ENCODE data around the gene PDE4B.
"Not testable (repeated sequence)": the region's sequence is repeated elsewhere in the genome, so short reads cannot be mapped to it uniquely, and the experiment has no call there.

Gene PDE4B

GRCh38 chr1:65995928-65996327, 203.2 kb downstream of the PDE4B start:
- Histone ChIP-seq H4K5ac (ENCODE audit: low read length) (no peak overlapping the region), H3K27me3 (ENCODE audit: insufficient read depth, low read length, poor library complexity) (no peaks in the 10 kb centered on the region), H3K23ac (ENCODE audit: low read length) (no peak overlapping the region), H3K79me2 (ENCODE audit: control insufficient read depth, insufficient read depth, low read length) (no peaks in the 10 kb centered on the region), H3K18ac (ENCODE audit: low read length) (no peak overlapping the region), H3K56ac (ENCODE audit: low read length) (no peak overlapping the region), H2BK5ac (ENCODE audit: low read length) (no peak overlapping the region), H3K36me3 (ENCODE audit: control insufficient read depth, insufficient read depth, low read length) (no peaks in the 10 kb centered on the region), H3K4me2 (ENCODE audit: low read length) (no peak overlapping the region), H2AK5ac (ENCODE audit: low read length) (no peak overlapping the region), H3K9ac (ENCODE audit: low read length) (no peak overlapping the region), H3K4me3 (ENCODE audit: low read length) (no peak overlapping the region), H2BK120ac (ENCODE audit: low read depth, low read length) (no peak overlapping the region), H3K4me1 (ENCODE audit: control insufficient read depth, low read depth, low read length) (no peaks in the 10 kb centered on the region), H3K79me1 (ENCODE audit: low read length) (no peaks in the 10 kb centered on the region), H3K4ac (ENCODE audit: low read depth, low read length) (no peak overlapping the region), H3K27ac (ENCODE audit: low read depth, low read length) (no peak overlapping the region), H4K8ac (ENCODE audit: low read depth, low read length) (no peak overlapping the region), H2BK15ac (replicated peaks; ENCODE audit: low read depth) (no peak overlapping the region)
- DNase-seq: no peak

DNA sequence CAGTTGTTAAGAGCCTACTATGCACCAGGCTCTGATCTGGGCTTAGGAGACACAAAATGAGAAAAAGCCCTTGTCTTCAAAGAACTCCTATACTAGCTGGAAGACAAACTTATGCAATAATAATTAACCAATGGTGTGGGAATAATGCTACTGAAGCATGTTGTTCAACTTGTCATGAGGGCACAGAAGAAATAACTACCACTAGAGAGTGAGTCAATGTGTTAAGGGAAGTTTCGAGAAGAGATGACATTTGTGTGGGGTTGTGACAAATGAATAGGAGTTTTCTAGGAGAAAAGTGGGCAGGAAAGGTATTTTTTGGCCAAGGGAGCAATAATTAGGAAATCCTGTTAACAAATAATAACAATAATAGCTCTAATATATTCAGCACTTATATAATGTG, 205.0 kb downstream of the PDE4B start:
- no peaks in the 10 kb centered on the region for H3K4me1 ChIP-seq (ENCODE audit: control insufficient read depth, low read depth, low read length)
- no peaks in the 10 kb centered on the region for H3K79me2 ChIP-seq (ENCODE audit: control insufficient read depth, insufficient read depth, low read length)
- no peak overlapping the region for H3K23ac ChIP-seq (ENCODE audit: low read length)
- H4K5ac ChIP-seq (ENCODE audit: low read length): no peak overlapping the region
- no peak overlapping the region for H3K9ac ChIP-seq (ENCODE audit: low read length)
- H4K8ac ChIP-seq (ENCODE audit: low read depth, low read length): no peak overlapping the region
- no peak overlapping the region for H3K27ac ChIP-seq (ENCODE audit: low read depth, low read length)
- no peak overlapping the region for H2BK15ac ChIP-seq (replicated peaks; ENCODE audit: low read depth)
- DNase-seq: no peak
- H2BK120ac ChIP-seq (ENCODE audit: low read depth, low read length): no peak overlapping the region
- H3K56ac ChIP-seq (ENCODE audit: low read length): no peak overlapping the region
- H3K18ac ChIP-seq (ENCODE audit: low read length): no peak overlapping the region
- H3K27me3 ChIP-seq (ENCODE audit: insufficient read depth, low read length, poor library complexity): no peaks in the 10 kb centered on the region
- H3K4me2 ChIP-seq (ENCODE audit: low read length): no peak overlapping the region
- no CpG with 5 or more reads among the region's 1 CpG for WGBS (ENCODE audit: extremely low coverage, insufficient coverage, low lambda C conversion rate)
- no peaks in the 10 kb centered on the region for H3K79me1 ChIP-seq (ENCODE audit: low read length)
- H3K36me3 ChIP-seq (ENCODE audit: control insufficient read depth, insufficient read depth, low read length): no peaks in the 10 kb centered on the region
- H2BK5ac ChIP-seq (ENCODE audit: low read length): no peak overlapping the region
- no peak overlapping the region for H3K4ac ChIP-seq (ENCODE audit: low read depth, low read length)
- H2AK5ac ChIP-seq (ENCODE audit: low read length): no peak overlapping the region
- no peak overlapping the region for H3K4me3 ChIP-seq (ENCODE audit: low read length)

DNA sequence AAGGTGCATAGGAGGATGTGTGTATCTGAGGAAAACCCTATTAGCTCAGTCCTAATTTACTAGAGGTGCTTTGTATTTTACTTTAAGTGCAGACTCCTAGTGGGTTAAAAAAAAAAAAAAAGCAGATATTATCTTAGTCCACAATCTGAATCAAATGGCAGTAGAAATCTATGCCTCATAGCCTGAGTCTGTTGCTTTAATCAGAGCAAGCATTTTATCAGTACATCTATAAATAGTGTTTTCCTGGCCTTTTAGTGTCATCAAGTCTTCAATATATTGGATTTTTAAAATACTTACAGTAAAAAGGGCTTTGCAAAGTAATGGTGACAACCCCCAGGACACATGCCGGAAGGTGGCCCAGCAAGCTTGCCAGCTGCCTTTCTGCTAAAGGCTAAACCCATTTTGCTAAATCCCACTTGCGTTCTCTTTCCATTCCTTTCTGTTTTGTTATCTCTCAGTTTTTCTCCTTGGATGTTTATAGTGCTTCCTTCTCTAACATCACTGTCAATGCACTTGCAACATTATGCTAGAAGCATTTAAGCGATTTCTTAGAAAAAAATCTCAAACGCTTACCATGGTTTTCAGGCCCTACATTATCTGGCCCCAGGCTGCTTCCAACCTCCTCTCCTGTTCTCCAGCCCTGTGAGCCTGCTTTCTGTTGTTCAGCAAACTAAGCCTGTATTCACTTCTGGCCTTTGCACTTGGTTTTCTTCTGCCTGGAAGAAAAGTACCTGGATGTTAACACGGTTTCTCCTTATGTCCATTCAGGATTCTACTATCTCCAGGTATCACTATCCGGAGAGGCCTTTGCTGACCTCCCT, 206.3 kb downstream of the PDE4B start:
- H3K27me3 ChIP-seq (ENCODE audit: insufficient read depth, low read length, poor library complexity): no peaks in the 10 kb centered on the region
- H3K4ac ChIP-seq (ENCODE audit: low read depth, low read length): no peak overlapping the region
- no peak overlapping the region for H3K23ac ChIP-seq (ENCODE audit: low read length)
- H3K79me1 ChIP-seq (ENCODE audit: low read length): no peaks in the 10 kb centered on the region
- DNase-seq: no peak
- H3K79me2 ChIP-seq (ENCODE audit: control insufficient read depth, insufficient read depth, low read length): no peaks in the 10 kb centered on the region
- no peaks in the 10 kb centered on the region for H3K36me3 ChIP-seq (ENCODE audit: control insufficient read depth, insufficient read depth, low read length)
- H4K8ac ChIP-seq (ENCODE audit: low read depth, low read length): no peak overlapping the region
- no peak overlapping the region for H3K56ac ChIP-seq (ENCODE audit: low read length)
- no peak overlapping the region for H2BK5ac ChIP-seq (ENCODE audit: low read length)
- no peak overlapping the region for H3K9ac ChIP-seq (ENCODE audit: low read length)
- H3K4me2 ChIP-seq (ENCODE audit: low read length): no peak overlapping the region
- H3K18ac ChIP-seq (ENCODE audit: low read length): no peak overlapping the region
- H3K27ac ChIP-seq (ENCODE audit: low read depth, low read length): no peak overlapping the region
- no peaks in the 10 kb centered on the region for H3K4me1 ChIP-seq (ENCODE audit: control insufficient read depth, low read depth, low read length)
- H4K5ac ChIP-seq (ENCODE audit: low read length): no peak overlapping the region
- no peak overlapping the region for H3K4me3 ChIP-seq (ENCODE audit: low read length)
- no peak overlapping the region for H2BK120ac ChIP-seq (ENCODE audit: low read depth, low read length)
- no peak overlapping the region for H2AK5ac ChIP-seq (ENCODE audit: low read length)
- H2BK15ac ChIP-seq (replicated peaks; ENCODE audit: low read depth): no peak overlapping the region
- WGBS (ENCODE audit: extremely low coverage, insufficient coverage, low lambda C conversion rate): no CpG with 5 or more reads among the region's 6 CpGs

DNA sequence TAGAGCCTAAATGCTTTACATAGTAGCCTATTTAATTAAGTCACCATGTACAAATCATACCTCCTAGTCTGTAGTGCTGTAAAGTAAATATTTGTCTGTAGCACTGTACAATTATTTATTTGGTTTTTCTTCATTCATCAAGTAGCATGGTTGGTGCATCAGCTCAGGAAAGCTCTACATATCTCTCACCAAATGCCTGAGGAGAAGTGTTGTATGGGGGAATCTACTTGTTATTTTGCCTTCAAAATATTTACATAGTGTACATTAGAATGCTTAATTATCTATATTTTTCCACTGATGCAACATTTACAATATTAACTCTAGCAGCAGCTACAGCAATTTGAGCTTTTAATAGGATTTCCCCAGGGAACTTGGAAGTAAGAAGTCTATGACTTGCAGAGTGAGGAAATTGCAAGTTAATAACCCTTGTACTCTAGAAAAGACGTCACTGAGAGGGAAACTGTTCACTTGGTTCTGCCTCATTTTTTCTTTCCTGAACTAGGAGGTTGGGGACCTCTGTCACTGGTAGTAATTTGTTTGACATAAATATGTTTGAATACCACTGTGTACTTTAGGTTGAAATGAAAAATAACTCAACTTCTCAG, 207.4 kb downstream of the PDE4B start:
- no peak overlapping the region for H3K4me2 ChIP-seq (ENCODE audit: low read length)
- H3K4ac ChIP-seq (ENCODE audit: low read depth, low read length): no peak overlapping the region
- H2BK15ac ChIP-seq (replicated peaks; ENCODE audit: low read depth): no peak overlapping the region
- no peak overlapping the region for H3K23ac ChIP-seq (ENCODE audit: low read length)
- H3K18ac ChIP-seq (ENCODE audit: low read length): no peak overlapping the region
- no peaks in the 10 kb centered on the region for H3K79me2 ChIP-seq (ENCODE audit: control insufficient read depth, insufficient read depth, low read length)
- no peak overlapping the region for H2AK5ac ChIP-seq (ENCODE audit: low read length)
- H3K36me3 ChIP-seq (ENCODE audit: control insufficient read depth, insufficient read depth, low read length): no peaks in the 10 kb centered on the region
- no peak for DNase-seq
- H3K27ac ChIP-seq (ENCODE audit: low read depth, low read length): no peak overlapping the region
- H3K79me1 ChIP-seq (ENCODE audit: low read length): no peaks in the 10 kb centered on the region
- no peak overlapping the region for H3K4me3 ChIP-seq (ENCODE audit: low read length)
- no peak overlapping the region for H2BK5ac ChIP-seq (ENCODE audit: low read length)
- H4K8ac ChIP-seq (ENCODE audit: low read depth, low read length): no peak overlapping the region
- no peak overlapping the region for H3K56ac ChIP-seq (ENCODE audit: low read length)
- H3K4me1 ChIP-seq (ENCODE audit: control insufficient read depth, low read depth, low read length): no peaks in the 10 kb centered on the region
- no peak overlapping the region for H3K9ac ChIP-seq (ENCODE audit: low read length)
- no CpG with 5 or more reads among the region's 1 CpG for WGBS (ENCODE audit: extremely low coverage, insufficient coverage, low lambda C conversion rate)
- no peaks in the 10 kb centered on the region for H3K27me3 ChIP-seq (ENCODE audit: insufficient read depth, low read length, poor library complexity)
- H2BK120ac ChIP-seq (ENCODE audit: low read depth, low read length): no peak overlapping the region
- H4K5ac ChIP-seq (ENCODE audit: low read length): no peak overlapping the region

DNA sequence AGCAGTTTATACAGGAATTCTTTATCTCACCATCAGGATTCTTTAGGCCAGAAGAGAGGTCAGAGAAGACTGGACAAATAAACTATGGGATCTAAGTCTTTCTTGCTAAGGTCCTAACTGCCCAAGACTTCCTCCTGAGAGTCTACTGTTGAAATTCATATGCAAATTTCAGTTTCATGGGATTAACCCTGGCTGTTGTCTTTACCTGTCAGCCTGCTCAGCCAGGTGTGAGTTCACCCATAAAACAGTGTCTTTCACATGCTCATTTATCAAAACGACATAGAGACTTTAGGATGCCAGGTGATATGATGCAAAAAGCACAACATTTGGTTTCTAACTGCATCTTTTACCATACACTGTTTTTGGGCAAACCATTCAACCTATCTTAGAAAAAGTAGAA, 211.0 kb downstream of the PDE4B start:
- H3K9ac ChIP-seq (ENCODE audit: low read length): no peak overlapping the region
- no peak overlapping the region for H3K27ac ChIP-seq (ENCODE audit: low read depth, low read length)
- H4K5ac ChIP-seq (ENCODE audit: low read length): no peak overlapping the region
- no peak overlapping the region for H2BK120ac ChIP-seq (ENCODE audit: low read depth, low read length)
- H3K4me2 ChIP-seq (ENCODE audit: low read length): no peak overlapping the region
- WGBS (ENCODE audit: extremely low coverage, insufficient coverage, low lambda C conversion rate): no CpG with 5 or more reads among the region's 1 CpG
- H3K18ac ChIP-seq (ENCODE audit: low read length): no peak overlapping the region
- H2AK5ac ChIP-seq (ENCODE audit: low read length): no peak overlapping the region
- H3K56ac ChIP-seq (ENCODE audit: low read length): no peak overlapping the region
- H3K27me3 ChIP-seq (ENCODE audit: insufficient read depth, low read length, poor library complexity): no peaks in the 10 kb centered on the region
- no peak overlapping the region for H2BK5ac ChIP-seq (ENCODE audit: low read length)
- no peak for DNase-seq
- H3K4ac ChIP-seq (ENCODE audit: low read depth, low read length): no peak overlapping the region
- H4K8ac ChIP-seq (ENCODE audit: low read depth, low read length): no peak overlapping the region
- no peak overlapping the region for H2BK15ac ChIP-seq (replicated peaks; ENCODE audit: low read depth)
- H3K23ac ChIP-seq (ENCODE audit: low read length): no peak overlapping the region
- no peaks in the 10 kb centered on the region for H3K79me2 ChIP-seq (ENCODE audit: control insufficient read depth, insufficient read depth, low read length)
- H3K4me3 ChIP-seq (ENCODE audit: low read length): no peak overlapping the region
- H3K36me3 ChIP-seq (ENCODE audit: control insufficient read depth, insufficient read depth, low read length): no peaks in the 10 kb centered on the region
- no peaks in the 10 kb centered on the region for H3K79me1 ChIP-seq (ENCODE audit: low read length)
- no peaks in the 10 kb centered on the region for H3K4me1 ChIP-seq (ENCODE audit: control insufficient read depth, low read depth, low read length)

GRCh38 chr1:66006534-66006933, 213.8 kb downstream of the PDE4B start:
- not testable (repeated sequence) for H3K79me1 ChIP-seq (ENCODE audit: low read length); H3K4me2 ChIP-seq (ENCODE audit: low read length); H2BK15ac ChIP-seq (replicated peaks; ENCODE audit: low read depth); H2BK120ac ChIP-seq (ENCODE audit: low read depth, low read length); H3K79me2 ChIP-seq (ENCODE audit: control insufficient read depth, insufficient read depth, low read length); H2BK5ac ChIP-seq (ENCODE audit: low read length); DNase-seq; H3K4me1 ChIP-seq (ENCODE audit: control insufficient read depth, low read depth, low read length); H3K36me3 ChIP-seq (ENCODE audit: control insufficient read depth, insufficient read depth, low read length); H3K56ac ChIP-seq (ENCODE audit: low read length); H3K9ac ChIP-seq (ENCODE audit: low read length); H3K23ac ChIP-seq (ENCODE audit: low read length); H3K4ac ChIP-seq (ENCODE audit: low read depth, low read length); H4K8ac ChIP-seq (ENCODE audit: low read depth, low read length); H3K27ac ChIP-seq (ENCODE audit: low read depth, low read length); H4K5ac ChIP-seq (ENCODE audit: low read length); H3K4me3 ChIP-seq (ENCODE audit: low read length); H2AK5ac ChIP-seq (ENCODE audit: low read length); H3K18ac ChIP-seq (ENCODE audit: low read length); H3K27me3 ChIP-seq (ENCODE audit: insufficient read depth, low read length, poor library complexity)
- WGBS (ENCODE audit: extremely low coverage, insufficient coverage, low lambda C conversion rate): no CpG with 5 or more reads among the region's 3 CpGs

Data from mesendoderm (in vitro differentiated cells).